ENCODE measurements around the gene PHF21B.

- TF ChIP-seq POLR2AphosphoS5 (IDR thresholded peaks at IDR 0.05; ENCODE audit: low read depth, low read length), result no peak
- TF ChIP-seq REST (IDR thresholded peaks at IDR 0.05; ENCODE audit: insufficient read depth in 1 of 2, low read depth in 2 of 2, low read length in 2 of 2), result no peak
Observed at GRCh38 chr22:44889255-44889878, 120.4 kb downstream of the PHF21B start.

All from PFSK-1 (cell line).